ENCODE measurements around the gene ST8SIA3. TPM values are rescaled to one million over a fixed set of nuclear protein-coding genes. Genes with fewer than 3 reads are reported as not detected.

The ST8SIA3 gene, protein sequence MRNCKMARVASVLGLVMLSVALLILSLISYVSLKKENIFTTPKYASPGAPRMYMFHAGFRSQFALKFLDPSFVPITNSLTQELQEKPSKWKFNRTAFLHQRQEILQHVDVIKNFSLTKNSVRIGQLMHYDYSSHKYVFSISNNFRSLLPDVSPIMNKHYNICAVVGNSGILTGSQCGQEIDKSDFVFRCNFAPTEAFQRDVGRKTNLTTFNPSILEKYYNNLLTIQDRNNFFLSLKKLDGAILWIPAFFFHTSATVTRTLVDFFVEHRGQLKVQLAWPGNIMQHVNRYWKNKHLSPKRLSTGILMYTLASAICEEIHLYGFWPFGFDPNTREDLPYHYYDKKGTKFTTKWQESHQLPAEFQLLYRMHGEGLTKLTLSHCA
- not detected for total RNA-seq
- long read RNA-seq, result 0 reads

DNA sequence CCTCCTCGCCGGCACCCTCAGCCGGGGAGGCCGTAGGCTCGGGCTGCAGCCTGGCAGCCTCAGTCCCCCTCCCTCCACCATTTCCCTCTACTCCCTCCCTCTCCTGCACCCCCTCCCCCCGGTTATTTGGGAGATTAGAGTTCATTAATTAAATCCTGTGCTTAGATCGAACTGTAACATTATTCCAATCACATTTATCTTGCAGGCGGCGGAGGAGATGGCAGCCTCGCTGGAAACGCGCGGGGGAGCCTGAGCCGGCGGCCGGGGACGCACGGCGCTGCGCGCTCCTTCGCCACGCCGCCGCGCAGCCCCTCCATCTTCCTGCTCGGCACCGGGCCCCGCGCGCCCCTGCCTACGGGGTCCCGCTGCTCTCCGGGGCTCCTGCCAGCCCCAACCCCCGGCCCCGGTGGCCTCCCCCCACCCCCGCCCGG, at the start of gene ST8SIA3:
Gene ST8SIA3 (plus strand): TSS at position 287 of the 431 bp plus-strand sequence. CDS start 290 bp downstream, outside the sequence.
- intact Hi-C loops (cut with DNase I), result loop anchor here in 1 of 2 donors (10.0 kb wide), 1 partner anchor 63 kb away; no protein-coding TSS in a partner anchor
- DNase-seq (no peak), ATAC-seq (no peak)

DNA sequence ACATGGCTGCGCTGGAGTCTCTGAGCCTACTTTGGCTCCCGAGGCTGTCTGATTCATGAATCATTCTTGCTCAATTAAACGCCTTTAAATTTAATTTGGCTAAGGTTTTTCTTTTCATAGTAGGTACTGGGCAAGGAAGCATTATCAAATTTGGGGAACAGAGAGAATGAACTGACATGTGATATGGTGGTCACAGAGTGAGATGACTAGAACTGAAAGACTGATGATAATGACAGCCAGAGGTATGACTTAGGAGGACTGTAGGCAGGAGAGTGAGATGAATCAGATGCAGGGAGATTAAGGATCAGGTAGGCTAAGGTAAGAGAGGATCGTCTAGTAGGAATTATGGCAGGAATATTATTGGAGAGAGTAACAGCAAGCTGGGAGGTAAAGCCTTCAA, 40.9 kb upstream of the ST8SIA3 start:
- DNase-seq, result no peak

DNA sequence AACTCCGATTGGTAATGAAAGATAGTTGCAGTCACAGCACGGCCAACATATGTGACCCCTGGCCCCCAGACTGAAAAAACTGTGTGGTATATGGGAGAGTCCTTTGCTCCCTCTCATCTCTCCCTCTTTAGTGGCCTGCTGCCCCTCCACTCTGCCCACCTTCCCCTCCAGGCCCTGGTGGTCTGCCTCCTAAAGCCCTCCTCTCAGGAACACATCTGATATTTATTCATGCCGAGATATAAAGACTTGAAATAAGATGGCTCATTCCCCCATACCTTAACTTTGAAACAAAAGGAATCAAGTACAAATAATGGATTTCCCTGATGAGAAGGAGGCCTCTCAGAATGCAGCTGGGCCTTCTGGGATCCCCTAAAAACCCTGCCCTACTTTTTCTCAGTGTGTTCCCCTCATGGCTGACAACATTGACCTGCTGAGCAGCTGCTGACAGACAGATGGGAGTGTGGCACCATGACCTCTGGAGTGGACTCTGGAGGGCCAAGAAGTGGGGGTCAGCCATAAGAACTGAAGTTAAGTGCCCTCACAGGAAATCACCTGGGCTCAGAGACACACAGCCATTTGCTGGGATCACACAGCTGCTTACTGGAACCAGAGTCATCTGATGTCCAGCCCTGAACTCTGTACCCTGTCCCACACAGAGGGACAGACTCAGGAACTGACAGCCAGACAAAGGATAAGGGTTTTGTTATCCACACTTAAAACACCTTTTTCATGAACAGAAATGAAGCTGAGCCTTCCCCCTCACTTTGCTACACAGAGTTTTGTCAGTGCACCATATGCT, 39.8 kb upstream of the ST8SIA3 start:
- no peak for ATAC-seq
- DNase-seq, result no peak
- intact Hi-C loops (cut with DNase I), result no loop called here

More for the DNA sequence above, 40.9 kb upstream of the ST8SIA3 start:
- ATAC-seq, result no peak
- intact Hi-C loops (cut with DNase I), result no loop called here

DNA sequence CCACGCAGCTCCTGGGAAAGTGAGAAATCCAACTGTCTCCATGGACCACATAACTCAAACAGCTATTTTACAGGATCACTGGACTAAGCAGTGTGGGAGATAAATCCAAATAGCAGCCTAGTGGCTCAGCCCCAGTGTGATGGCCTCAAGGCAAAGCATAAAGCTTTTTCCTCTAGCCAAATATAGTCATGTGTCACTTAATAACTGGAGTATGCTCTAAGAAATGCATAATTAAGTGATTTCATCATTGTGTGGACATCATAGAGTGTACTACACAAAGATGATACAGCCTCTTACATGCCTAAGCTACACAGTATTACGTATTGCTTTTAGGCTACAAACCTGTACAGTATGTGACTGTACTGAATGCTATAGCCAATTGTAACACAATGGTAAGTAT, 31.8 kb upstream of the ST8SIA3 start:
- ATAC-seq, result no peak
- no peak for DNase-seq
- intact Hi-C loops (cut with DNase I), result no loop called here

DNA sequence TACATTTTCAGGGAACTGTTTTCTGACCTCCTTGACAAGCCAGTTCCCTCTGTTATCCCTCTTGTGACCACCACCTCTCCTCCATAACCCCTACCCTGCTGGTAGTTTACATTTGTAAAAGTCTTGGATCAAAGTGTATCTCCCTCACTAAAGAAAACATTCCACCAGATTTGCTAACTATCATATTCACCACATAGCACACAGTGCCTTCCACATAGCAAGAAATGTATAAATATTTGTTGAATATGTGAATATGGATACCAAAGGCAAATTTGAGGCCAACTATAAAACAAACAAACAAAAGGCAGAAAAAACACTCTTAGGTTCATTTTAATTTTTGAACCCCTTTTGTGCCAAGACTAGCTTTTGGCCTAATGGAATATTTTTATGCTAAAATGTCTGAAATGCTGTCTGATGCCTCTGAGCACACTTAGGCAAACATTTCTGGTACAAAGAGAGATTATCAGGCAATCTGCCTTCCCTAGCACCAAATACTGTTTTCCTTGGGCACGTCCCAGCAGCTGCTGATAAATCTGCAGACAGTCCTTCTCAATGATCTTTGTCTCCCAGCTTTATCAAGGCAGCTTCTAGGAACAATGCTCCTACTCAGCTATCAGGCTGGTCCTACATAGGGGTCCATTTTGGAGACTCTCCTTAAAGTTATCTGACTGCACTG, 26.7 kb upstream of the ST8SIA3 start:
- DNase-seq (no peak), ATAC-seq (no peak)
- intact Hi-C loops (cut with DNase I), result no loop called here

DNA sequence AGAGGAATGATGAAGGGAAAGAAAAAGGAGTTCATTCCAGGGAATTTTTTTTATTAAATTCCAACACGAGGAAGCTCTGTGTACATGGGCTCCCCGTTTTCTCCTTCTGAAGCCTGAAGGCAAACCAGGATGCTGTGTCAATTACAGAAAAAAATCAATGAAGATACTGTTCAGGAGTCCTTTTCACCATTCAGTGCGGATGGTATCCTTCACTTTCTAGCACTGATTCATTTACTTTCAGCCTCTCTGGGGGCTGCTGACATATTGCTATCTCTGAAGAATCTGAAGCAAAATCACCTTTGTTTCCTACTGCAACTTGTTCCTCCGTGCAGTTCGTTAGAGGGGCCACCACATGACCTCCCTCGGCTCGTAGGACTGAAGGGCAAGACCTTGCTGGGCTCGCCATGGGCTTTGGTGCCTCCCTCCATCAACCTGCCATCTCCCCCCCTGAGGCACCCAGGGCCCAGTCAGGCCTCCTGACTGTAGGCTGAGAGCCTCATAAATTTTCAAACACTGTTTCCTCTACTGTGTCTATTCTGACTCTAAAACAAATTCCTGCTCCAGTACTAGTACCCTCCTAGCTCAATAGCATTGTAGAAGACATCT, 25.5 kb upstream of the ST8SIA3 start:
- ATAC-seq, result no peak
- no peak for DNase-seq
- intact Hi-C loops (cut with DNase I), result no loop called here

DNA sequence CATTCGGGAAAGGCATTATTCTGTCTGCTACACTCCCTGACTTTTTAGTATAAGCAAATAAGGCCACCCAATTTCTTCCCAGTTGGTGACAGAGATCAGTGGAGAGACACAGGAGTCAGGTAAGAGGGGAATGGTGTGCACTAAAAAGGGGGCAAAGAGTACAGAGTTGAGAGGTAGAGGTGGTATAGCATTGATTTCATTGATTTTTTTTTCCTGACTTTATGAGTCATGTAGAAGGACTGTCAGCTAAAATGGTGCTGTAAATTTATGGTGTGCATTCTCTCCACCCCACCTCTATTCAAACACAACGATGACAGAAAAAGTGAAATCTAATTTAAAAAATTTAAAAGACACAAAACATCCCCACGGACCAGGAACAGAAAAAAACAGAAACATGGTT, 23.7 kb upstream of the ST8SIA3 start:
- intact Hi-C loops (cut with DNase I), result no loop called here
- DNase-seq, result no peak
- no peak for ATAC-seq

DNA sequence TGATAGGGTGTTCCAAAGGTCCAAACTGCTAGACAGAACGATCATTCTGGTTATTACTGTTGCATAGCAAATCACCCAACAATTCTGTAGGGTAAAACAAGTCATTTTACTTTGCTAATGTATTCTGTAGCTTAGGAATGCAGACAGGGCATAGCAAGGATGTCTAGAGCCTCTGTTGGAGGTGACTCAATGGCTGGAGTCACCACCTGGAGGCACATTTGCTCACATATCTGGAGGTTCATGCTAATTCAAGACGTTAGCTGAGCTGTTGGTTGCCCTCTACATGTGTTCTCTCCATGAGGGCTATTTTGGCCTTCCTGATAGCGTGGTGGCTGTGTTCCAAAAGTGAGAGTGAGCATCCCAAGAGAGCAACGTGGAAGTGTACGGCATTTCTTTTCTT, 22.5 kb upstream of the ST8SIA3 start:
- intact Hi-C loops (cut with DNase I), result no loop called here
- no peak for DNase-seq
- ATAC-seq, result no peak

DNA sequence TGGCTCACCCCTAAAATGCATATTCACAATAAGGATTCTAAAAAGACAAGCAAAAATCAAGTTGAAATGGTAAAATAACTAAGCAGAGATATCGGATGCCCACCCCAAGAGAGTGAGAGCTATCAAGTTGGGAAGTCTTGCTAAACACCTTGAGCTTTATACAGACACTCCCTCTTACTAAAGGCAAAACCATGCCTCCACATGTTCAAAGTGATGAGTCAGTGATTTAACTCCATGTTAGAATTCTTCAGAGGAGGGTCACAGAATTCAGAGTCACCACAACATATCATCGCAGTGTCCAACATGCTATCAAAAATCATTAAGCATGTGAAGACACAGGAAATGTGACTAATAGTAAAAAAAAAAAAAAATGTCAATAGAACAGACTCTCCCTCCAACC, 20.6 kb upstream of the ST8SIA3 start:
- DNase-seq (no peak), ATAC-seq (no peak)
- intact Hi-C loops (cut with DNase I), result no loop called here

DNA sequence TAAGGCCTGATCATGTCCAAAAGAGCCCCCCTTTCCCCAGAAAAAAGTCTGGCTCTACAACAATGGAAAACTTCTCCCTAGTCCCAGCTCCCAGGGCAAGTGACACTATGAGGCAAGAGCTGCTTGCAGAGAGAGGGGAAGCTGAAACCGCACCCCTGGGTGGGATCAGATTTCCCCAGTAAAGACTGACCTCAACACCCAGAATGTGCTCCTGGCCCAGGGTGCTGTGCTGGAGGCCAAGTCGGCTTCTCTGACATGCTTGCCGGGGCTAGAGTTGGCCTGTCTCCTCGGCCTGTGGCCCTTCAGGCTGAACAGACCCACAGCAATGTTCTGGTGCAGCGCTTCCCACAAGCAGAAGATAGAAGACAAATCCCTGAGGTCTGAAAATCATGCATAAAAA, 18.4 kb upstream of the ST8SIA3 start:
- DNase-seq (no peak), ATAC-seq (no peak)

DNA sequence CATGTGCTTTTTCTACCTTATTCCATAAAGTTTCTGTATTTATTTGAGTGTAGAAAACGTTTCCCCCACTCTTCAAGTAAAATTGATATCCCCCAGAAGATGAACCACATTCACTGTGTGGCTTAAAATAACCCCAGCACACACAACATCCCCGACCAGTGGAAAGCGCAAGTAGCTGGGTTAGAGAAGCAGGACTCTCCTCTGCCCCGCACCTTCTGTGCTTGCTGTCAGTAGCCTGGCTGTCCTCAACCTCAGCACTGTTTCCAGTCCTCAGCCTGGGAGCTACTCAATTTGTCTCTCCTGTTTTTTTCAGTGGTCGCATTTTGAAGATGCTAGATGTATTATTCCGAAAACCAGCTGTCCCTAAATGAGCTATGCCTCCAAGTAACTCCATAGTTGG, 18.0 kb upstream of the ST8SIA3 start:
- ATAC-seq (no peak), DNase-seq (no peak)
- intact Hi-C loops (cut with DNase I), result no loop called here

More for the DNA sequence above, 18.4 kb upstream of the ST8SIA3 start:
- intact Hi-C loops (cut with DNase I), result no loop called here

DNA sequence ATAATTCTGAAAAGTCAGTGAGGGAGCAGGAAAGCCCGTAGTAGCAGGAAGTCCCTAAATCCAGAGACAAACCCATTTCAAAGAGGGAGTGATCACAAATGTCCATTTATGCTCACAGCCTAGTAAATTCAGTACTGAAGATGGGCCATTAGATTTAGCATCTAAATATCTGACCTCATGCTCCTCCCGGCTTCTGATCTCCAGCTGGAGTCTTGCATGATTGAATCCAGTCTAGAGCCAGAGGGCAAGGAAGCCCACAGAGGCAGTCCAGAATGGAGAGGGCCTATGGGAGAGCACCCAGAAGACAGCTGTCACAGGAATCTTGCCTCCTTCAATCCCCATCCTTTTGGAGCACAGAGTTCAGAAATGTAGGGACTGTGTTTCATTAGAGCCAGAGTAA, 16.0 kb upstream of the ST8SIA3 start:
- ATAC-seq, result no peak
- intact Hi-C loops (cut with DNase I), result no loop called here
- no peak for DNase-seq

DNA sequence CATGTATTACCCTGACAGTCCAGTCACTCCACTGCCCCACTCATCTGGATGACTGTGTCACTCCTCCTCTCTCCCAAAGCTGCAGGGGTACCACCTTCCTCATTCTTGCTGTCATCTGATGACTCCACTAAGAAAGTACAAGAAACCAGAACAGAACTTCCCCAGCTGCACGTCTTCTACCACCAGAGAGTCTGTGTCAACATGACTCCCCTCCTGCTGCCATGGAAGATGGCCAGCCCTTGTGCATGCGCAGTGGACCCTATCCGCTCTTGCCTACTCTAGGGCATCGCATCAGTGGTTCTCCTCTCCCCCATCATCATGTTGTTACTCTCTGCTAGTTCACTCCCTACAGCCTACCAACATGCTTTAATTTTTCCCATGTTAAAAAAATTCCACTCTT, 14.5 kb upstream of the ST8SIA3 start:
- DNase-seq (no peak), ATAC-seq (no peak)
- intact Hi-C loops (cut with DNase I), result no loop called here

DNA sequence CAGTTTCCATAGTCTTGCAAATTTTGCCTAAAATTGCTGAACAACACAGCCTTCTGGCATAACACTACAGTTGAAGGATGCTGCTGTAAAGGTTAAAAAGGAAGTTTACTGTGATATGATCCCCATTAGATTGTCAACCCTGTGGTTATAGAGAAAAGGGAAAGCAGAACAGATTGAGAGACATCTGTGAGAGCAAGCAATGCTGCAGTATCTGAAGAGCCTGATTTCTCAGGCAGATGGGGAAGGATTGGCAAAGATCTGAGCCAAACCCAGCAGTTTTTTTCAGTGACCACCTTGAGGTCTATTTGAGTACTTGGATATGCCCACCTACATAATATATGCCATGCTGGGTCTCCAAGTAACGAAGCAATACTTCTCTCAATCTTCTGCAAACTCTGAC, 8.5 kb upstream of the ST8SIA3 start:
- ATAC-seq, result no peak
- intact Hi-C loops (cut with DNase I), result no loop called here
- no peak for DNase-seq

DNA sequence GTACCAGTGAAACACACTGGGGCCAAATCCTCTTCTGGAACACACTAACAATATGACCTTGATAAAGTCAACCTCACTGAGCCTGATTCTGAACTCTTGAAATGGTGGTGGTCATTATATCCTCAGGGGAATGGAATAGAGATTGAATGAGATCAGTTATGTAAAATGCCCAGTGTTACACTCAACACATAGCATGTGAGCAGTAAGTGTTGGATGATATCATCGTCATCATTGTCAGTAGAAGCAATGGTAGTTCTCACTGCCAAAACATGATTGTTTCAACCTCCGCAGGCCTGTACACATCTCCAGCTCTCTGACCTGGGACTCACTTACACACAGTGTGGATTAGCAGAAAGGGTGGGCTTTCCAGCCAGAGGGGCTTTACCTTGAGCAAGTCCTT, 5.5 kb upstream of the ST8SIA3 start:
- DNase-seq, result no peak
- intact Hi-C loops (cut with DNase I), result no loop called here
- no peak for ATAC-seq

DNA sequence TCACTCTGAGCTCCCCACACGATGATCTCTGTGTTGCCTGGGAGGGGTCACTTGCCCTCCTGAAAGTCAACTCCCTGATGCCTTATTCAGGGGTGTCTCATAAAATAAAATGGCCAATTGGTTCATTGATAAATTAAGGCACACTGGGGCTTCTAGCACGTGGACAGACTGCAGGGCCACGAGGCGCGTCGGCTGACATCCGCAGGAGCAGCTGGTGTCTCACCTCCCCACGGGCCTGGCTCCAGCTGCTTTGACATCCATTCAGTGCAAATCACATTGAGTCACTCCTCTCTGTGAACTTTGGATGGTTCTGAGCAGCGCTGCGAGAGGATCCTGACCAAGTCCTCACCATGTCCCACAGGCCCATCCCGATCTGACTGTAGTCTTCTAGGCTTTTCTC, 4.6 kb upstream of the ST8SIA3 start:
- intact Hi-C loops (cut with DNase I), result no loop called here
- ATAC-seq, result no peak
- DNase-seq, result no peak

DNA sequence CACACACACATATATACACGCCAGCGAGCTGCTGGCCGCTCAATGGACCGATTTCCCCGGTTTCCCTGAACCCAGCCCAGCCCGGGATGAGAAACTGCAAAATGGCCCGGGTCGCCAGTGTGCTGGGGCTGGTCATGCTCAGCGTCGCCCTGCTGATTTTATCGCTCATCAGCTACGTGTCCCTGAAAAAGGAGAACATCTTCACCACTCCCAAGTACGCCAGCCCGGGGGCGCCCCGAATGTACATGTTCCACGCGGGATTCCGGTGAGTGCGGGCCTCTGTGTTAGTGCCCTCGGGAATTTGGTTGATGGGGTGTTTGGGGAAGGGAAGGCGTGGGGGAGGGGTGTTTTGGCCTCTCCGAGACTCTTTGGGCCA, 392 bp downstream of the ST8SIA3 start:
- DNase-seq (no peak), ATAC-seq (no peak)
- intact Hi-C loops (cut with DNase I), result loop anchor here in 1 of 2 donors (10.0 kb wide), 1 partner anchor 62 kb away; no protein-coding TSS in a partner anchor

DNA sequence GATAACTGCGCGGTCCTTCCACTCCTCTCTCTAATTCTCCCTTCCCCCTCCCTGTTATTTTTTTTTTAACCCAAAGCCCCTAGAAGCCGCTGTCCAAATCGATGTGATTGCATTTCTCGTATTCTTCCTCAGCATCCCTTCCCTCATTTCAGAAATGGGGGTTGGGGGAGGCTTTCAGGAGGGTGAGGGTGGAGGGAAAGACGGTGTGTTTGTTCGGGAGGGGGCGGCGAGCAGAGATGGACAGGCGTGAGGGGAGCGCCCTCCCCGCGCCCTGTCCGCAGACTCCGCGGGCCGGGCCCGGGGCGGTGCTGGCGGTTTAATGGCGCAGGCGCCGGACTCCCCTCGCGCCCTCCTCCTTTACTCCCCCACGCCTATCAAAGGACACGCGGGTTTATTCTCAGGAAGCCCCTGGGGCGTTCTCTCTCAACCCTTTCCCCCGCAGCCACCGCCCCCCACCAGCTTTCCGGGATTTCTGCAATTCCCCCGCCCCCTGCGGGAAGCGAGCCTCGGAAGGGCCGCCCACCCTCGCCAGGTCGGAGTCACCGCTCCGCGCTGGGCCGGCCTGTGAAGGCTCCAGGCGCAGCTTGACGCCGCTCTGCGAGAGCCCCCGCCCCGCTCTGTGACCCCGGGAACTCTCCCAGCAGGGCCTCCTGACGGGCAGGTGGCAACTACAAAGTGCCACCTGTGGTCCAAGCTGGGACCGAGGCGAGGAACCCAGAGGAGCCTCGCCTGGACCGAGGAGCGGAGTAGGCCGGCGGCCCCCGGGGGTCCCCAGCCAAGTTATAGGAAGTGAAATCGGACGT, 981 bp downstream of the ST8SIA3 start:
- peak in 1 of 2 donors; percentile 30 for ATAC-seq
- DNase-seq, result no peak
- intact Hi-C loops (cut with DNase I), result loop anchor here in 1 of 2 donors (10.0 kb wide), 1 partner anchor 61 kb away; no protein-coding TSS in a partner anchor

All from left cardiac atrium (tissue), 4 donors.